ENCODE results near the gene RBMXL3. TPM values are rescaled to one million over a fixed set of nuclear protein-coding genes. Genes with fewer than 3 reads are reported as not detected.
"Not testable (repeated sequence)": the region's sequence is repeated elsewhere in the genome, so short reads cannot be mapped to it uniquely, and the experiment has no call there.

RBMXL3 gene
- total RNA-seq: not detected

- Mint-ChIP-seq H3K27ac (peak within 1 kb of the TSS in 1 of 2 donors; percentile 19), H3K36me3 (peaks cover 0 to 7% of the 10 kb centered on the region in 2 donors), H3K9me3 (peaks cover 0 to 5% of the 10 kb centered on the region in 2 donors)
- ATAC-seq (no peak), DNase-seq (ENCODE audit: low spot score in 2 of 2) (no peak)
Measured at GRCh38 chrX:115189110-115189509, at the start of gene RBMXL3. TSS of gene RBMXL3 (plus strand) at chrX:115189410. CDS start at chrX:115189442, 32 bp downstream.

DNA sequence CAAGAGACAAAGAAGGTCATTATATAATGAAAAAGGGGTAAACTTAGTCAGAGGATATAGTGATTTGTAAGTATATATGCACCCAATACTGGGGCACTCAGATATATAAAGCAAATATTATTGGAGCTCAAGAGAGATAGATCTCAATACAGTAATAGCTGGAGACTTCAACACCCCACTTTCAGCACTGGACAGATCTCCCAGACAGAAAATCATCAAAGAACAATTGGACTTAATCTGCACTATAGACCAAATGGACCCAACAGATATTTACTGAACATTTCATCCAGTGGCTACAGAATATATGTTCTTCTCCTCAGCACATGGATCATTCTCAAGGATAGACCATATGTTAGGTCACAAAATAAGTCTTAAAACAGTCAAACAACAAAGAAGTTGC, 47.2 kb upstream of the RBMXL3 start:
- no peak for ATAC-seq
- Mint-ChIP-seq H3K36me3 (no peaks in the 10 kb centered on the region), H3K9me3 (peaks cover 0 to 15% of the 10 kb centered on the region in 2 donors), H3K27ac (no peak overlapping the region)
- no peak for DNase-seq (ENCODE audit: low spot score in 2 of 2)

- DNase-seq (ENCODE audit: low spot score in 2 of 2) (no peak), ATAC-seq (no peak)
- H3K36me3 Mint-ChIP-seq: no peaks in the 10 kb centered on the region
- H3K9me3 Mint-ChIP-seq: peaks cover 0 to 13% of the 10 kb centered on the region in 2 donors
- H3K27ac Mint-ChIP-seq: no peak overlapping the region
Measured at GRCh38 chrX:115147220-115147619, 42.0 kb upstream of the RBMXL3 start.

DNA sequence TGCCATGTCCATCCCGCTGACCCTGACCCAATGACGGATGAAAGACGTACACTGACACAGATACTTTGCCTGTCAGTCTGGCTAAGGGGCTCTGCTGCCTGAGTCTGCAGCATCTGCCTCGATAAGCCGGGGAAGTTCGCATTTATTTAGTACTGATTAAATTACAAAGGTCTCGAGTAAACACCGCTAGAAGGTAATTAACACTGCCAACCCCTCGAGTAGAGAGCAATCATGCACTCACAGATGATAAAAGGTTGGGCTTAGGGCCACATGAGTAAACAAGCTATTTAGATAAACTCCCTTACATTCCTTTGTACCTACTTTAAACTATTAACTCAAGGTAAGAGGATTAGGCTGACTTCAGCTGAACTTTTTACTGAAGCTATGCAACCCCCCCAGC, 16.0 kb upstream of the RBMXL3 start:
- Mint-ChIP-seq H3K9me3 (peaks cover 0 to 4% of the 10 kb centered on the region in 2 donors), H3K27ac (no peak overlapping the region), H3K36me3 (no peaks in the 10 kb centered on the region)
- ATAC-seq (no peak), DNase-seq (ENCODE audit: low spot score in 2 of 2) (no peak)

GRCh38 chrX:115174548-115174947, 14.7 kb upstream of the RBMXL3 start:
- DNase-seq (ENCODE audit: low spot score in 2 of 2) (no peak), ATAC-seq (no peak)
- no peak overlapping the region for H3K27ac Mint-ChIP-seq
- H3K9me3 Mint-ChIP-seq: peaks cover 0 to 4% of the 10 kb centered on the region in 2 donors
- no peaks in the 10 kb centered on the region for H3K36me3 Mint-ChIP-seq

GRCh38 chrX:115177932-115178331, 11.3 kb upstream of the RBMXL3 start:
- no peak overlapping the region for H3K27ac Mint-ChIP-seq
- DNase-seq (ENCODE audit: low spot score in 2 of 2): no peak
- no peak for ATAC-seq
- H3K9me3 Mint-ChIP-seq: peaks cover 0 to 4% of the 10 kb centered on the region in 2 donors
- H3K36me3 Mint-ChIP-seq: no peaks in the 10 kb centered on the region

DNA sequence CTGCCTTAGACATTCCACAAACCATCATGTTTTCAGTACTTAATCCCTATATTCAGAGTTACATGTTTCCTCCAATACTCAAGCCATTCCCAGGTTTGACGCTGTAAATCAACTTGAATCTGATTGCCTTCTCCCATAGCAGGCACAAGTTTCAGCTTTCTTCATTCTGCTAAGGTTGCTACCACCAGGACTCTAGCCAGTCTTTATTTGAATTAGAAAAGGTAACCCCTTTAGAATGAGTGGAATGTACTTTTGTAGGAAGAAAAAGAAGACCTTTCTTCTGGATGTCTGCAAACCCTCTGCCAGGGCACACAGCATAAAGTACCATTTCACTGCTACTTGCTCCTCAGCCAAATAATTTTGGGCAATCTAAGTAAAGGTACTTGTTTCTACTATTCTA, 10.7 kb upstream of the RBMXL3 start:
- DNase-seq (ENCODE audit: low spot score in 2 of 2): no peak

GRCh38 chrX:115183980-115184379, 5.2 kb upstream of the RBMXL3 start:
- Mint-ChIP-seq H3K36me3 (peaks cover 0 to 3% of the 10 kb centered on the region in 2 donors), H3K9me3 (peaks cover 0 to 2% of the 10 kb centered on the region in 2 donors), H3K27ac (no peak overlapping the region)
- ATAC-seq: no peak
- DNase-seq (ENCODE audit: low spot score in 2 of 2): no peak

More for the DNA sequence above, 10.7 kb upstream of the RBMXL3 start:
- no peak overlapping the region for H3K27ac Mint-ChIP-seq
- ATAC-seq: no peak
- peaks cover 0 to 4% of the 10 kb centered on the region in 2 donors for H3K9me3 Mint-ChIP-seq
- H3K36me3 Mint-ChIP-seq: no peaks in the 10 kb centered on the region

- H3K27ac Mint-ChIP-seq: no peak overlapping the region
- DNase-seq (ENCODE audit: low spot score in 2 of 2) (no peak), ATAC-seq (no peak)
- peaks cover 0 to 7% of the 10 kb centered on the region in 2 donors for H3K36me3 Mint-ChIP-seq
- H3K9me3 Mint-ChIP-seq: peaks cover 0 to 5% of the 10 kb centered on the region in 2 donors
Measured at GRCh38 chrX:115189646-115190635, 731 bp downstream of the RBMXL3 start.

DNA sequence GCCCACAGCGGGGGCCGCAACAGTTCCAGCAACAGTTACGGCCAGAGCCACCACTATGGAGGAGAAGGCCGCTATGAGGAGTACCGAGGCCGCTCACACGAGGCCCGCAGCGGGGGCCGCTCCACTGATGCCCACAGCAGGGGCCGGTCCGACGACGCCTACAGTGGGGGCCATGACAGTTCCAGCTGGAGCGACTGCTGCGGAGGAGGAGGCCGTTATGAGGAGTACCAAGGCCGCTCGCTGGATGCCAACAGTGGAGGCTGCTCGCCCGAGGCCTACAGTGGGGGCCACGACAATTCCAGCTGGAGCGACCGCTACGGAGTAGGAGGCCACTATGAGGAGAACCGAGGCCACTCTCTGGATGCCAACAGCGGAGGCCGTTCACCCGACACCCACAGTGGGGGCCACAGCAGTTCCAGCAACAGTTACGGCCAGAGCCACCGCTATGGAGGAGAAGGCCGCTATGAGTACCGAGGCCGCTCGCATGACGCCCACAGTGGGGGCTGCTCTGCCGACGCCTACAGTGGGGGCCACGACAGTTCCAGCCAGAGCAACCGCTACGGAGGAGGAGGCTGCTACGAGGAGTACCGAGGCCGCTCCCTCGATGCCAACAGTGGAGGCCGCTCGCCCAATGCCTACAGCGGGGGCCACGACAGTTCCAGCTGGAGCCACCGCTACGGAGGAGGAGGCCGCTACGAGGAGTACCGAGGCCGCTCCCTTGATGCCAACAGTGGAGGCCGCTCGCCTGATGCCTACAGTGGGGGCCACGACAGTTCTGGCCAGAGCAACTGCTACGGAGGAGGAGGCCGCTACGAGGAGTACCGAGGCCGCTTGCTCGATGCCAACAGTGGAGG, 1.7 kb downstream of the RBMXL3 start:
- ATAC-seq (no peak), DNase-seq (ENCODE audit: low spot score in 2 of 2) (no peak)
- no peak overlapping the region for H3K27ac Mint-ChIP-seq
- peaks cover 0 to 7% of the 10 kb centered on the region in 2 donors for H3K36me3 Mint-ChIP-seq
- H3K9me3 Mint-ChIP-seq: peaks cover 0 to 5% of the 10 kb centered on the region in 2 donors

DNA sequence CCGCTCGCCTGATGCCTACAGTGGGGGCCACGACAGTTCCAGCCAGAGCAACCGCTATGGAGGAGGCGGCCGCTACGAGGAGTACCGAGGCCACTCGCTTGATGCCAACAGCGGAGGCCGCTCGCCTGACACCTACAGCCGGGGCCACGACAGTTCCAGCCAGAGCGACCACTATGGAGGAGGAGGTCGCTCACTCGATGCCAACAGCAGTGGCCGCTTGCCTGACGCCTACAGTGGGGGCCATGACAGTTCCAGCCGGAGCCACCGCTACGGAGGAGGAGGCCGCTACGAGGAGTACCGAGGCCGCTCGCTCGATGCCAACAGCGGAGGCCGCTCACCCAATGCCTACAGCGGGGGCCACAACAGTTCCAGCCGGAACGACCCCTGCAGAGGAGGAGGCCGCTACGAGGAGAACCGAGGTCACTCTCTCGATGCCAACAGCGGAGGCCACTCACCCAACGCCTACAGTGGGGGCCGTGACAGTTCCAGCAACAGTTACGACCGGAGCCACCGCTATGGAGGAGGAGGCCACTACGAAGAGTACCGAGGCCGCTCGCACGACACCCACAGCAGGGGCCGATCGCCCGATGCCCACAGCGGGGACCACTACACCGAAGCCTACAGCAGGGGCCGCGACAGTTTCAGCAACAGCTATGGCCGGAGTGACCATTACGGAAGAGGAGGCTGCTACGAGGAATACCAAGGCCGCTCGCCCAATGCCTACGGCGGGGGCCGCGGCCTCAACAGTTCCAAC, 2.5 kb downstream of the RBMXL3 start:
- H3K27ac Mint-ChIP-seq: no peak overlapping the region
- no peak for ATAC-seq
- DNase-seq (ENCODE audit: low spot score in 2 of 2): no peak
- H3K36me3 Mint-ChIP-seq: peaks cover 0 to 9% of the 10 kb centered on the region in 2 donors
- peaks cover 1 to 5% of the 10 kb centered on the region in 2 donors for H3K9me3 Mint-ChIP-seq

DNA sequence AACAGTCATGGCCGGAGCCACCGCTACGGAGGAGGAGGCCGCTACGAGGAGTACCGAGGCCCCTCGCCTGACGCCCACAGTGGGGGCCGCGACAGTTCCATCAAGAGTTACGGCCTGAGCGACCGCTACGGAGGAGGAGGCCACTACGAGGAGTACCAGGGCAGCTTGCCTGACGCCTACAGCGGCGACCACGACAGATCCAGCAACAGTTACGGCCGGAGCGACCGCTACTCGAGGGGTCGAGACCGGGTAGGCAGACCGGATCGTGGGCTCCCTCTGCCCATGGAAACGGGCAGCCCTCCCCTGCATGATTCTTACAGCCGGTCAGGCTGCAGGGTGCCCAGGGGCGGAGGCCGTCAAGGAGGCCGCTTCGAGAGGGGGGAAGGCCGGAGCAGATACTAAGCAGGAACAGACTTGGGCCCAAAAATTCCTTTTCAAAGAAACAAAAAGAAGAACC, 3.1 kb downstream of the RBMXL3 start:
- Mint-ChIP-seq H3K9me3 (peaks cover 5% of the 10 kb centered on the region in 2 donors), H3K27ac (no peak overlapping the region), H3K36me3 (peaks cover 0 to 11% of the 10 kb centered on the region in 2 donors)
- no peak for DNase-seq (ENCODE audit: low spot score in 2 of 2)
- ATAC-seq: no peak

GRCh38 chrX:115204040-115204439, 14.8 kb downstream of the RBMXL3 start:
- Mint-ChIP-seq H3K27ac (no peak overlapping the region), H3K36me3 (no peaks in the 10 kb centered on the region), H3K9me3 (peaks cover 4 to 16% of the 10 kb centered on the region in 2 donors)
- DNase-seq (ENCODE audit: low spot score in 2 of 2) (no peak), ATAC-seq (no peak)

- DNase-seq (ENCODE audit: low spot score in 2 of 2); H3K9me3 Mint-ChIP-seq; ATAC-seq; H3K27ac Mint-ChIP-seq; H3K36me3 Mint-ChIP-seq: not testable (repeated sequence)
Measured at GRCh38 chrX:115209547-115209946, 20.3 kb downstream of the RBMXL3 start.

GRCh38 chrX:115214151-115214550, 24.9 kb downstream of the RBMXL3 start:
- H3K36me3 Mint-ChIP-seq: no peaks in the 10 kb centered on the region
- H3K9me3 Mint-ChIP-seq: no peaks in the 10 kb centered on the region
- DNase-seq (ENCODE audit: low spot score in 2 of 2): no peak
- no peak overlapping the region for H3K27ac Mint-ChIP-seq
- no peak for ATAC-seq

DNA sequence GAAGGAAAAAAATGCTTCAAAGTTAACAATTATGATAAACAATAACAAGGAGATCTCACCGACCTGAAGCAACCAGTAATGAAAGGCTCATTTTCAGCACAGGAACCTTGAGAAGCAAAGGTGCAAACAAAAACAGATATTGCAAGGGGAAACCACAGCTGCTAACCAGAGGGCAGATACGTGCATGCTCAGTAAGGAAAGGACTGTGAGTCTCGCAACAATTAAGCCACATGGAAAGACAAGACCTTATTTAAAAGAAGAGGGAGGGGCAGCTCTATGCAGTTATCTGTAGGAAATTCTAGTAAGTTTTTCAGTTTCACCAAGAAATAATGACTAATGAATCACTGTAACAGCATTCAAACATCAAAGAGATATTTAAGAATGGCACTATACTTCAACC, 25.4 kb downstream of the RBMXL3 start:
- DNase-seq (ENCODE audit: low spot score in 2 of 2): no peak
- no peak overlapping the region for H3K27ac Mint-ChIP-seq
- ATAC-seq: no peak
- H3K36me3 Mint-ChIP-seq: no peaks in the 10 kb centered on the region
- no peaks in the 10 kb centered on the region for H3K9me3 Mint-ChIP-seq

Data from activated naive CD4-positive, alpha-beta T cell treated with anti-CD3 and anti-CD28 coated beads, Interleukin-2, amount 50 U/mL, for 72 hours (primary cell).